GM19238 (cell line): Measurements from ENCODE around the gene SLC6A19.
"Not testable (repeated sequence)": the region's sequence is repeated elsewhere in the genome, so short reads cannot be mapped to it uniquely, and the experiment has no call there.

Experiments
- DNase-seq: peaks from one replicate; pipeline ENCODE4 v3.0.0; 2011; ENCODE audit warnings: low spot score; ENCODE audit not compliant: insufficient read length

The SLC6A19 gene

GRCh38 chr5:1220351-1220750 is 19.0 kb downstream of the SLC6A19 start:
- DNase-seq = no peak

GRCh38 chr5:1220831-1221230 is 19.4 kb downstream of the SLC6A19 start:
- DNase-seq = no peak

DNA sequence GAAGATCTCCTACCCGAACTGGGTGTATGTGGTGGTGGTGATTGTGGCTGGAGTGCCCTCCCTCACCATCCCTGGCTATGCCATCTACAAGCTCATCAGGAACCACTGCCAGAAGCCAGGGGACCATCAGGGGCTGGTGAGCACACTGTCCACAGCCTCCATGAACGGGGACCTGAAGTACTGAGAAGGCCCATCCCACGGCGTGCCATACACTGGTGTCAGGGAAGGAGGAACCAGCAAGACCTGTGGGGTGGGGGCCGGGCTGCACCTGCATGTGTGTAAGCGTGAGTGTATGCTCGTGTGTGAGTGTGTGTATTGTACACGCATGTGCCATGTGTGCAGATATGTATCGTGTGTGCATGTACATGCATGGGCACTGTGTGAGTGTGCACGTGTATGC is 20.3 kb downstream of the SLC6A19 start:
- DNase-seq = no peak

GRCh38 chr5:1222147-1222546 is 20.8 kb downstream of the SLC6A19 start:
- DNase-seq = no peak

DNA sequence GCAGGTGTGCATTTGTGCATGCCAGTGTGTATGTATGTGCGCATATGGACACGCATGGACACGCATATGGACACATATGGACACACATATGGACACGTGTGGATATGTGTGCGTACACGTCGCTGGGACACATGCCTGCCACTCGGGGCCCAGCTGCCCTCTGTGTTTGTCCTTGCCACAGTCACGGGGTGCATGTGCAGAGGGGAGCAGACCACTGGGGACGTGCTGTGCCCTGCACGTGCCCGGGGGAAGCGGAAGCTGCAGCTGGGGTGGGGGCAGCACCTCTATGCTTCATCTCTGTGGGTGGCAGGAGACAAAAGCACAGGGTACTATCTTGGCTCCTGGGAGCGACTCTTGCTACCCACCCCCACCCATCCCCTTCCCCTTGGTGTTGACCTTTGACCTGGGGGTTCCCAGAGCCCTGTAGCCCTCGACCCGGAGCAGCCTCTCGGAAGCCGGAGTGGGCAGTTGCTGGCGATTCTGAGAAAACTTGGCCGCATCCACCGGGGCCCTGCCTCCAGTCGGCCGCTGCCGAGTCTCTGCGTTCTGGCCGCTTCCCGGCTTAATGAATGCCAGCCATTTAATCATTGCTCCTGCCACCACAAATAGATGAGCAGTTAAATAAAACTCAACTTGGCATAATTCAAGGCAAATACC is 21.4 kb downstream of the SLC6A19 start:
- DNase-seq = no peak

- DNase-seq = no peak
Measured at GRCh38 chr5:1223278-1223670, 21.9 kb downstream of the SLC6A19 start.

DNA sequence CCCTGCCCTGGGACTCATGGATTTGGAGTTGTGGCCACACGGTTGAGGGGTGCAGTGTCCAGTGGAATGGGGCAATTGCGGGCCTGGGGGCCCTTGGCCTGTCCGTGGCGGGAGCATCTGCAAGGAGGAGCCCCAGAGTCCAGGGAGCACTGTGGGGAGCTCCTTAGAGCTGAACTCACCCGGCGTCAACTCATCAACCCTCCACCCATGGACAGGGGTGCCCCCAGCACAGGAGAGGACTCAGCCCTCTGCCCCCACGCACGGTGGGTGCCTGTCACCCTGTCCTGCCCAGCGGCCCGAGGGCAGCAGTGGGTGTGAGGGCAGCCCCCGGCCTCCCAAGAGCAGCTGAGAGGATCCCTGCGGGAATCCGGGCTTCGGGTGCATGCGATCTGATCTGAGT is 23.2 kb downstream of the SLC6A19 start:
- DNase-seq = no peak

GRCh38 chr5:1225081-1225480 is 23.7 kb downstream of the SLC6A19 start, which contains the start of gene SLC6A18:
TSS of gene SLC6A18 (plus strand) at chr5:1225381. CDS start at chr5:1225478, 97 bp downstream.
- DNase-seq = no peak

GRCh38 chr5:1226231-1226630 is 24.8 kb downstream of the SLC6A19 start:
- DNase-seq = no peak

DNA sequence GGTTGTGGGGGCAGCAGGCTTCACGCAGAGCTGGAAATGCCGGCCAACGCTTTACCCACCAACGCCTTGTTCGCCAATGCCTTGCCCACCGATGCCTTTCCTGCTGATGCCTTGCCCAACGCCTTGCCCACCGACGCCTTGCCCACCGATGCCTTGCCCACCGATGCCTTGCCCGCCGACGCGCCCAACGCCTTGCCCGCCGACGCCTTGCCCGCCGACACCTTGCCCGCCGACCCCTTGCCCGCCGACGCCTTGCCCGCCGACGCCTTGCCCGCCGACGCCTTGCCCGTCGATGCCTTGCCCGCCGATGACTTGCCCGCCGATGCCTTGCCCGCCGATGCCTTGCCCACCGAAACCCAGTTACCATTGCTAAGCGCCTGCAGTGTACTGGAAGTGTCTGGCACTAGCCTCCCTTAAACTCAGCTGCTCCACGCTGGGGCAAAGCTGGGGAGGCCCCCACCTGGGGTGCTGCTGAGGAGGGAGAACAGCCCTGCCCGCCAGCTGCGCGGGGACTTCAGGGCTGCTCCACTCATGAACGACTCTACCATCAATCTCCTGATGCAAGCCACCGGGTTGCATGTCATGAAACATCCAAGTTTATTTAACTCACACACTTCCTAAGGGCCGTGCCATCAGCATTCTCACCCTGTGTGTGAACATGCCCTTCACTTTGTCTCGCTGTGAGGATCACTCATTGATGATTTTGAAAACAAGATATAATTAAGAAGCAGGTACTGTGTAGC is 25.6 kb downstream of the SLC6A19 start:
- DNase-seq = no peak

GRCh38 chr5:1227667-1228066 is 26.3 kb downstream of the SLC6A19 start:
- no peak for DNase-seq

DNA sequence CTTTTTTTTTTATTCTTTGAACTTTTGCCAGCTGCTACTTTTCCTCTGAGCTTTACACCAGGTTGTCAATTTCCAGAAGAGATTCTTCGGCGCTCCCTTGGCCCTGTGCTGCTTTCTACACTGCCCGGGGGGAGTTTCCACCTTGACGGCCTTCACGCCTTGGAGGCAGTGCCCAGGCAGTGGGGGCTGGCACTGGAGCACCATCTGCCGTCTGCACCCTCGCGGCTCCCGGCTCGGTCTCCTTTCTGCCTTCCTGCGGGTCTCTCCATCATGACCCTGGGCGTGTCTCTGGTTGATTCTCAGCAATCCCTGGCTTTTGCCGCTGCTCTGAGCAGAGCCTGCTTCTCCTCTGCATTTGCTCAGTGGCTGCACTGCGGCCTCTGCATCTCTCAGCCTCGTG is 26.7 kb downstream of the SLC6A19 start:
- DNase-seq = no peak

DNA sequence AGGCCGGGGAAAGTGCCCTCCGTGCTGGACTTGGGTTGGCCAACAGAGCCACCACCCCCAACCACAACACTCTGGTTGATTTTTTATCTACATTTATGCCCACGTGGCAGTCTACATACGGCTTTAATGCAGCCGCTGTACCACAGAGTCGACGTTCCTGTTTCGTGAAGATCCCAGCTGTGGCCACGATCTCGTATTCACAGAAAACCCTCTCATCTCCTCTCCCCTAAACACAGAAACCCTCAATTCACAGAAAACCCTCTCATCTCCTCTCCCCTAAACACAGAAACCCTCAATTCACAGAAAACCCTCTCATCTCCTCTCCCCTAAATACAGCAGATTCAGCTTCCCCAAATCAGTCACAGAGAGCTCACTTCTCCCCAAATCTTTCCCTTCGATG is 27.6 kb downstream of the SLC6A19 start:
- DNase-seq = not testable (repeated sequence)

GRCh38 chr5:1229822-1230221 is 28.4 kb downstream of the SLC6A19 start:
- no peak for DNase-seq

GRCh38 chr5:1230551-1230950 is 29.2 kb downstream of the SLC6A19 start:
- no peak for DNase-seq

DNA sequence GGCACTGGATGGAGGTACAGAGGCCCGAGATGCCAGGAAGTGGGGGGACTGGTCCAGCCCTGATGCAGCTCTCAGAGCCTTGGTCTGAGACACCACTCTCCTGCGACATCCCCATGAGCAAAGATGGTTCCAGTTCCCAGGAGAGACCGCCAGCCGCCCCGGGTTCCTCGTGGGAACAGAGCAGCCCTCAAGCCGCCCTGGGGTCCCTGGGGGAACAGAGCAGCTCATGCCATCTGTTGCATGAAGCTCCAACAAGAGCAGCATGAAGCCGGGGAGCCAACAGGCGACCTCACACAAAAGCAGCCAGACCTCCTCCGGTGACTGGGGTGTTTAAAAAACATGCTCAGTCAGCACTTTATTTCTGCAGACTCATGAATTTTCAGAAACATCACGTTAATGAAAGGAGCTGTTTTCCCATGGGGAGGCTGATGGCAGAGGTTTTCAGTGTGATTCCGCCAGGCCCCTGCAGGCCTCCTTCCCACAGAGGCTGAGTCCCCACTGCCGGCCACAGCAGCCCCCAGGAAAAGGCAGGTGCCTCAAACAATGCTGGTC is 30.0 kb downstream of the SLC6A19 start:
- DNase-seq = no peak

GRCh38 chr5:1232780-1233179 is 31.4 kb downstream of the SLC6A19 start:
- DNase-seq = no peak

DNA sequence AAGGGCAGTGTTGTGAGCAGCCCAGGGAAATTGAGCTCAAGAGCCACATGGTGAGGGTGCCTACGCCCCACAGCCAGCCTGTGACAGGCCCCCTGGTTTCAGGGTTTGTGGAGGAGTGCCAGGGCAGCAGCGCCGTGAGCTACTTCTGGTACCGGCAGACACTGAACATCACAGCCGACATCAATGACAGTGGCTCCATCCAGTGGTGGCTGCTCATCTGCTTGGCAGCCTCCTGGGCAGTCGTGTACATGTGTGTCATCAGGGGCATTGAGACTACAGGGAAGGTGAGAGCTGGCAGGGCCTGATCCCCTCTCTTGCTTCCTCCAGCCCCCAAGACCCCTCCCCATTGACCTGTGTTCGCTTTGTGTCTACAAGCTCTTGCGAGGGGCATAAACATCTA is 34.0 kb downstream of the SLC6A19 start:
- DNase-seq = no peak

DNA sequence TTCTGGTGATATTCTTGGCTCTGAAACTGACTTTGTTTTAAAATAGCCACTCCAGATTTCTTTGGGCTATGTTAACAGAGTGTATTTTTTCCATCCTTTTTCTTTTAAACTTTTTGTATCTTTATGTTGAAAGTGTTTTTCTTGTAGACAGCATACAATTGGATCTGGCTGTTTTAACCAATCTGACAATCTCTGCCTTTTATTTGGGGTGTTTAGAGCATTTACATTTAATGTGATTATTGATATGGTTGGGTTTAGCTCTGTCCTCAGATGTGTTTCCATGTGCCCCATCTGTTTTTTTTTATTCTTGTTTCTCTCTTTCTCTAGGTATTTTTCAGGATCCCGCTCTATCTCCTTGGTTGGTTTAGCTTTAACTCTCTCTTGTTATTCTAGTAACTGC is 34.4 kb downstream of the SLC6A19 start:
- no peak for DNase-seq

- DNase-seq = no peak
Measured at GRCh38 chr5:1239505-1240251, 38.3 kb downstream of the SLC6A19 start.

DNA sequence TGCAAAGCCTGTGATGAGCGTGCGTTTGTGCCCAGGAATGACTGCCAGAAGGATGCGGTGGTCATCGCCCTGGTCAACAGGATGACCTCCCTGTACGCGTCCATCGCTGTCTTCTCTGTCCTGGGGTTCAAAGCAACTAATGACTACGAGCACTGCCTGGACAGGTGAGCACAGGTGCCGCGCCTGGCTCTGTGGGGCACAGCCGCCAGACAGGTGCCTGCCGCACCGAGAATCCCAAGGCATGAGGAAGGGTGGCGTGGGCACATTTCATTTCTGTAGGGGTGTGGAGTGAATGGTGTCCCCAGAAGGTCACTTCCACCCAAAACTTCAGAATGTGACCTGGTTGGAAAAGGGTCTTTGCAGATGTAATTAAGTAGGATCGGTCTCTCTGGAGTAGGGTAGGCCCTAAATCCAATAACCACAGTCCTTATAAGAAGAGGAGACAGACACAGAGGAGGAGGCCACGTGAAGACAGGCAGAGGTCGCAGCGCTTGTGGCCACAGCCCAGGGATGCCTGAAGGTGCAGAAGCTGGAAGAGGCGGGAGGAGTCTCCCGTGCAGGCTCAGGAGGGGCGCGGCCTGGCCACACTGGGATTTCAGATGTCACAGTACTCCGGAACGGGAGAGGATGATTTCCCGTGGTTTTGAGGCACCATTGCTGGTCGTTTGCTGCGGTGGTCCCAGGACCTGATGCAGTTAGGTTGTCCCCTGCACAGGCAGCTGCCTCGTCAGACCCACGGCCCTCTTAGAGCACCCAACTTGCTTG is 39.3 kb downstream of the SLC6A19 start:
- no peak for DNase-seq
